Head of caudate nucleus (tissue), 42 donors: Measurements from ENCODE around the gene AP4M1.

Experiments
- DNase-seq, 42 donors: peaks; one replicate each; pipeline versions ENCODE4 v3.0.0 to v3.0.0-alpha.2; 2020 to 2021; ENCODE audit warnings: mixed read lengths in 7 of 42
- intact Hi-C: fragments of 100-400 bp; cut with DNase I; formaldehyde crosslinking; loops from one replicate; pipeline ENCODE4 v1.15.0; 2022

AP4M1 gene

GRCh38 chr7:100152937-100153666 is 51.7 kb downstream of the AP4M1 start:
- intact Hi-C loops = no loop called here
- no peak for DNase-seq

- intact Hi-C loops = no loop called here
These were observed 52.5 kb downstream of the AP4M1 start for GRCh38 chr7:100153708-100154535.

GRCh38 chr7:100154651-100155491 is 53.4 kb downstream of the AP4M1 start:
- peak in 3 of 42 donors; percentile 40 to 47 (median 45) for DNase-seq
- intact Hi-C loops = no loop called here

More at GRCh38 chr7:100153708-100154535, 52.5 kb downstream of the AP4M1 start:
- DNase-seq = no peak

- intact Hi-C loops = no loop called here
These were observed 54.3 kb downstream of the AP4M1 start for GRCh38 chr7:100155553-100156317.

GRCh38 chr7:100156331-100157068 is 55.1 kb downstream of the AP4M1 start:
- no peak for DNase-seq
- intact Hi-C loops = no loop called here

More at GRCh38 chr7:100155553-100156317, 54.3 kb downstream of the AP4M1 start:
- DNase-seq = no peak

- DNase-seq = no peak
- intact Hi-C loops = no loop called here
These were observed 55.6 kb downstream of the AP4M1 start for GRCh38 chr7:100157069-100157333.

- intact Hi-C loops = no loop called here
- DNase-seq = peak in 2 of 42 donors; percentile 16 to 43
These were observed 56.1 kb downstream of the AP4M1 start for GRCh38 chr7:100157334-100158228.
